Calu3 (cell line): ENCODE data around the gene NEK7. TPM values are rescaled to one million over a fixed set of nuclear protein-coding genes. Genes with fewer than 3 reads are reported as not detected.
A peak's percentile ranks its signal among the peaks of the same experiment; 100 is the strongest.
"Not testable (repeated sequence)": the region's sequence is repeated elsewhere in the genome, so short reads cannot be mapped to it uniquely, and the experiment has no call there.

ENCODE experiments used
- BruUV-seq: library from RNA; stranded (reverse); fragments of 400-500 nt; replicated peaks from 2 replicates; lab custom pipeline; 2021; lab: Mats Ljungman, UMichigan
- CTCF ChIA-PET: fragments of 300-600 bp; sonication (Branson Sonifier 250); formaldehyde crosslinking; loops from one replicate; lab custom pipeline; 2022; ENCODE audit warnings: antibody characterized with exemption; lab: Charles Lee
- DNase-seq: peaks from one replicate; pipeline ENCODE4 v3.0.0; 2022
- H3K27ac Mint-ChIP-seq: one replicate; pipeline ENCODE4 v1.8.0; 2022; ENCODE audit warnings: mixed read lengths; ENCODE audit not compliant: unreplicated experiment
- H3K27me3 Mint-ChIP-seq: one replicate; pipeline ENCODE4 v1.8.0; 2022; ENCODE audit warnings: mixed read lengths; ENCODE audit not compliant: unreplicated experiment
- H3K36me3 Mint-ChIP-seq: one replicate; pipeline ENCODE4 v1.8.0; 2022; ENCODE audit warnings: mild to moderate bottlenecking, moderate library complexity, mixed read lengths; ENCODE audit not compliant: insufficient read depth, unreplicated experiment
- H3K4me1 Mint-ChIP-seq: one replicate; pipeline ENCODE4 v1.8.0; 2022; ENCODE audit warnings: mild to moderate bottlenecking, low read depth, mixed read lengths; ENCODE audit not compliant: unreplicated experiment
- H3K4me3 Mint-ChIP-seq: one replicate; pipeline ENCODE4 v1.8.0; 2022; ENCODE audit warnings: mild to moderate bottlenecking, low read depth, moderate library complexity, mixed read lengths; ENCODE audit not compliant: unreplicated experiment
- H3K9me3 Mint-ChIP-seq: one replicate; pipeline ENCODE4 v1.8.0; 2022; ENCODE audit warnings: low read depth, mixed read lengths; ENCODE audit not compliant: unreplicated experiment
- intact Hi-C: fragments of 100-400 bp; cut with micrococcal nuclease; formaldehyde crosslinking; loops from one replicate; pipeline ENCODE4 v1.10.0; 2022; ENCODE audit not compliant: unreplicated experiment
- total RNA-seq: library from RNA; stranded (reverse); gene quantifications from 2 replicates; pipeline ENCODE4 v1.2.3, GENCODE V29; 2022
- TF ChIP-seq, protein P1 (sequence below): fragments of 200-600 bp; IDR thresholded peaks from one replicate; pipeline ENCODE4 v1.8.0; 2022; ENCODE audit warnings: antibody characterized with exemption; ENCODE audit not compliant: unreplicated experiment

Gene NEK7
- total RNA-seq, 1 experiment from 2014 or later: 145 TPM

DNA sequence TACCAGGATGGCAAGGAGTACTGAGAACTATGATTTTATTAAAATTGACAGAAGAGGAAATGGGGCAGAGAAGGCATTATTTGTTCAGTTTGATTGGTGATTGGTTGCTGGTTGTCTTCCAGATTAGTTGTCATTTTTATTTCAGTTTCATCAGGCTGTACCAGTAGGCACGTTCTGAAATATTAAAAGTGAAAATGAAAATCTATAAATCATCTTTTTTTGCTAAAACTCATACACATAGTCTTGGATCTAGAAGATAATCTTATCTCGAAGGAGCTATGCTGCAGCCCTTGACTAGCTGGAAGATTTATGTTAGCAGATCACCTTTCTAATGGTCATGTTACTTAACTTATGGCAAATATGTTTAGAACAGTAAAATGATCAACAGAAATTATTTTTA, 29.0 kb downstream of the NEK7 start:
- H3K27ac Mint-ChIP-seq: no peak overlapping the region
- H3K36me3 Mint-ChIP-seq: peaks cover 5% of the 10 kb centered on the region
- intact Hi-C loops: no loop called here
- DNase-seq: no peak
- no peak overlapping the region for H3K4me3 Mint-ChIP-seq
- TF ChIP-seq, protein P1, sequence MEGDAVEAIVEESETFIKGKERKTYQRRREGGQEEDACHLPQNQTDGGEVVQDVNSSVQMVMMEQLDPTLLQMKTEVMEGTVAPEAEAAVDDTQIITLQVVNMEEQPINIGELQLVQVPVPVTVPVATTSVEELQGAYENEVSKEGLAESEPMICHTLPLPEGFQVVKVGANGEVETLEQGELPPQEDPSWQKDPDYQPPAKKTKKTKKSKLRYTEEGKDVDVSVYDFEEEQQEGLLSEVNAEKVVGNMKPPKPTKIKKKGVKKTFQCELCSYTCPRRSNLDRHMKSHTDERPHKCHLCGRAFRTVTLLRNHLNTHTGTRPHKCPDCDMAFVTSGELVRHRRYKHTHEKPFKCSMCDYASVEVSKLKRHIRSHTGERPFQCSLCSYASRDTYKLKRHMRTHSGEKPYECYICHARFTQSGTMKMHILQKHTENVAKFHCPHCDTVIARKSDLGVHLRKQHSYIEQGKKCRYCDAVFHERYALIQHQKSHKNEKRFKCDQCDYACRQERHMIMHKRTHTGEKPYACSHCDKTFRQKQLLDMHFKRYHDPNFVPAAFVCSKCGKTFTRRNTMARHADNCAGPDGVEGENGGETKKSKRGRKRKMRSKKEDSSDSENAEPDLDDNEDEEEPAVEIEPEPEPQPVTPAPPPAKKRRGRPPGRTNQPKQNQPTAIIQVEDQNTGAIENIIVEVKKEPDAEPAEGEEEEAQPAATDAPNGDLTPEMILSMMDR: no peak
- H3K9me3 Mint-ChIP-seq: no peaks in the 10 kb centered on the region
- no peaks in the 10 kb centered on the region for H3K27me3 Mint-ChIP-seq
- CTCF ChIA-PET: interaction anchor here (0.8 to 1.6 kb wide), 3 partner anchors 11 to 68 kb away, joined by 3 to 4 read pairs (median 4); no protein-coding TSS in a partner anchor
- BruUV-seq: no TSS peak
- H3K4me1 Mint-ChIP-seq: peaks cover 38% of the 10 kb centered on the region

DNA sequence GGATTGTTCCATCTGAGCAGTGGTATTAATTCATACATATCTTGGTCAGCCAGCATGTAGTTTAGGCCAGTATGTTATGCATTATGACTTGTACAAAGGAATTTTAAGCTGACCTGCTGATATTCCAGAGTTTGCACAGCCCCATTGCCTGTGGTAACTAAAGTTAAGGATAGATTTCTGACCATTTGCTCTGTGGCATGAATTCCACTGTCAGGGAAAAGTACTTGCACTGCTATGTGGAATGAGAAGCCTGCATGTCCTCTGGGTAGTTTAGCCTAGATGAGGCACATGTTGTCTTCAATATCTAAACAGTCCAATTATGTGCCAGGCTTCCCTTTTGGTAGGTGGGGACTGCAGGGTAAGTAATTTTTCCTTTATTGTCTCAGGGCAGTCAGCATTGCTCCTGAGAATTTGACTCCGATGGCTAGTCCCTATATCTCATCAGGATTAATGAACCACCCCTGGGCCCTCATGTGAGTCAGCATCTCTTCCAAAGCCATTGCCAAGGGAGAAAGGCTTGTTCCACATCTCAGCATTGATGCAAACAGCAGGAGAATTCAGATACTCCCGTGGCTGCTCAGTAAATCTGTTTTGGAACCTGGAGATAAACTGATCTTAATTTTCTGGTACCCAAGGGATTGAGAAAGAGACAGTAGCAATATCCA, 30.2 kb downstream of the NEK7 start:
- intact Hi-C loops: no loop called here
- Mint-ChIP-seq H3K36me3 (no peaks in the 10 kb centered on the region), H3K27ac (no peak overlapping the region), H3K4me3 (no peak overlapping the region), H3K4me1 (peaks cover 46% of the 10 kb centered on the region), H3K9me3 (no peaks in the 10 kb centered on the region), H3K27me3 (no peaks in the 10 kb centered on the region)
- CTCF ChIA-PET: interaction anchor here (1.3 to 1.7 kb wide), 2 partner anchors 12 to 32 kb away, joined by 3 to 4 read pairs; no protein-coding TSS in a partner anchor
- TF ChIP-seq, protein P1: no peak
- no TSS peak for BruUV-seq
- DNase-seq: no peak

DNA sequence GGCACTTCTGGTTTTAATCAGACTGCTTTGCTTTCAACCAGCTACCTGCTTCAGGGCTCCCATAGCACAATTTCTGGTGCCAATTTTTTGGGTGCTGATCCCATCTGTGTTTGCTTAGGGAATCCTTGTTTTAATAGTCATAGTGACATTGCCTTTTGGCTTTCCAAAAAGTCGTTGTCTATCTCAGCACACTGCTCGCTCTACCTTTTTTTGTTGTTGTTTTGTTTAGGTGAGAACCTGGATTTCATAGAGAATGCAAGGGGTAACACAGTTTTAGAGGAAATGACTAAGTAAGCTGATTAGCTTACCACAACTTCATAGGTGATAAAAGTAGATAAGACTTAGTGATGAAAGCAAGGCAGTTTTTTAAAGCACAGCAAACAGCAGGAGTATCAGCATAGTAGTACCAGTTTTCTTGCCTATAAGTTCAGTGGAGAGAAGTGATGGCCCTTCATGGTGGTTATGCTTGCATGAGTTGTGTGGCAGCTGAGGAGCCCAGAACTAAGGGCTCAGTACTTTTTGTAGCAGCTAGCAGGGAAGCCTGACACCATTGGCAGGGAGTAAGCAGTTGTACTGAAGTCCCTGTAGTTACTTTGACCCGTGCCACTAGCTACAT, 31.3 kb downstream of the NEK7 start:
- DNase-seq: no peak
- CTCF ChIA-PET: interaction anchor here (0.5 to 1.7 kb wide), 2 partner anchors 33 to 391 kb away, joined by 3 to 5 read pairs; no protein-coding TSS in a partner anchor
- no peaks in the 10 kb centered on the region for H3K36me3 Mint-ChIP-seq
- peaks cover 45% of the 10 kb centered on the region for H3K4me1 Mint-ChIP-seq
- H3K9me3 Mint-ChIP-seq: no peaks in the 10 kb centered on the region
- no peak overlapping the region for H3K4me3 Mint-ChIP-seq
- intact Hi-C loops: no loop called here
- TF ChIP-seq, protein P1: no peak
- no TSS peak for BruUV-seq
- peak overlapping the region; percentile 74 for H3K27ac Mint-ChIP-seq
- no peaks in the 10 kb centered on the region for H3K27me3 Mint-ChIP-seq

DNA sequence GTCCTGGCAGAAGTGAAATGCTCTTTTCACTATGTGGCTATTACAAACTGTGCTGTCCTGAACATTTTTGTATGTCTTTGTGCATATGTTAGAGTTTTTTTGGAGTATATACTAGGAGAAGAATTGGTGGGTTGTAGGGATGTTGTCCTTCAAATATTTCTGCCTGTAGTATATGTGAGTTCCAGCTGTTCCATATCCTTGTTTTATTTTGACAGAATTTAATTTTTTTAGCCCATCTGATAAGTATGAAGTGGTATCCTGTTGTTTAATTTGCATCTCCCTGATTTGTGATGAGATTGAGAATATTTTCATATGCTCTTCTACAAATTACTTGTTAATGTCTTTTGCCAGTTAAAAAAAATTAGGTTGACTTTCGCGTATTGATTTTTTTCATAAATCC, 34.3 kb downstream of the NEK7 start:
- H3K4me1 Mint-ChIP-seq: peaks cover 38% of the 10 kb centered on the region

DNA sequence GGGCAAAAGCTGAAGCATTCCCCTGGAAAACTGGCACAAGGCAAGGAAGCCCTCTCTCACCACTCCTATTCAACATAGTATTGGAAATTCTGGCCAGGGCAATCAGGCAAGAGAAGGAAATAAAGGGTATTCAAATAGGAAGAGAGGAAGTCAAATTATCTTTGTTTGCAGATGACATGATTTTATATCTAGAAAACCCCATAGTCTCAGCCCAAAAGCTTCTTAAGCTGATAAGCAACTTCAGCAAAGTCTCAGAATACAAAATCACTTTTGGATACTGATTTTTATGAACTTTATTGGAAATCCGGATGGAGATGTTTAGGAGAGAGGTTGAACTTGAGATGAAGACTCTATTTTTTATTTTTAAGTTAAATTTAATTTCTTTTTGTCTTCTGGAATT, 37.1 kb downstream of the NEK7 start:
- CTCF ChIA-PET, H3K9me3 Mint-ChIP-seq, DNase-seq, H3K27ac Mint-ChIP-seq, H3K4me3 Mint-ChIP-seq, H3K36me3 Mint-ChIP-seq, BruUV-seq, intact Hi-C loops, H3K27me3 Mint-ChIP-seq: not testable (repeated sequence)
- H3K4me1 Mint-ChIP-seq: peaks cover 34% of the 10 kb centered on the region

More for the DNA sequence above, 34.3 kb downstream of the NEK7 start:
- H3K4me3 Mint-ChIP-seq: no peak overlapping the region
- BruUV-seq: no TSS peak
- CTCF ChIA-PET: no interaction called here
- H3K9me3 Mint-ChIP-seq: no peaks in the 10 kb centered on the region
- no peaks in the 10 kb centered on the region for H3K36me3 Mint-ChIP-seq
- DNase-seq: no peak
- no peak overlapping the region for H3K27ac Mint-ChIP-seq
- H3K27me3 Mint-ChIP-seq: no peaks in the 10 kb centered on the region
- TF ChIP-seq, protein P1: no peak
- intact Hi-C loops: no loop called here
